Sigmoid colon (tissue), 7 donors: ENCODE data around the gene ALKBH7. TPM values are rescaled to one million over a fixed set of nuclear protein-coding genes. Genes with fewer than 3 reads are reported as not detected.

Experiments used
- DNase-seq: peaks from one replicate; pipeline ENCODE4 v3.0.0-alpha.2; 2019
- H3K27ac ChIP-seq, 4 donors: fragments of 200-600 bp; sonication (generic); one replicate each; pipeline ENCODE4 v1.5.1; 2016 to 2019; ENCODE audit warnings: mild to moderate bottlenecking in 1 of 4
- H3K27me3 ChIP-seq, 3 donors: fragments of 200-600 bp; sonication (generic); one replicate each; pipeline ENCODE4 v1.5.1; 2019; ENCODE audit warnings: mild to moderate bottlenecking in 1 of 3
- H3K36me3 ChIP-seq, 4 donors: fragments of 200-600 bp; sonication (generic); one replicate each; pipeline ENCODE4 v1.5.1; 2016 to 2019
- H3K4me1 ChIP-seq, 4 donors: fragments of 200-600 bp; sonication (generic); one replicate each; pipeline ENCODE4 v1.5.1; 2017 to 2019
- H3K4me3 ChIP-seq, 4 donors: fragments of 200-600 bp; sonication (generic); one replicate each; pipeline ENCODE4 v1.5.1; 2017 to 2019; ENCODE audit warnings: mild to moderate bottlenecking in 2 of 4, moderate library complexity in 1 of 4
- H3K9me3 ChIP-seq, 4 donors: fragments of 200-600 bp in 3 of 4; sonication (generic) in 3 of 4; one replicate each; pipeline versions ENCODE4 v1.5.1 to v1.6.1; 2013 to 2019
- CTCF ChIP-seq, 4 experiments: fragments of 450-650 bp in 3 of 4; fragments of 200-600 bp in 1 of 4; IDR thresholded peaks; one replicate each; pipeline ENCODE4 v1.5.1; 2016 to 2019; ENCODE audit warnings: antibody characterized with exemption in 4 of 4, mild to moderate bottlenecking in 3 of 4, moderate library complexity in 2 of 4
- EP300 ChIP-seq, 4 donors: sonication (generic); formaldehyde crosslinking; IDR thresholded peaks; one replicate each; pipeline ENCODE4 v1.6.1; 2017; ENCODE audit warnings: antibody characterized with exemption in 4 of 4
- POLR2A ChIP-seq, 2 donors: fragments of 450-650 bp; IDR thresholded peaks; one replicate each; pipeline ENCODE4 v1.6.1; 2016; ENCODE audit warnings: antibody characterized with exemption in 2 of 2, mild to moderate bottlenecking in 2 of 2, moderate library complexity in 2 of 2
- POLR2AphosphoS5 ChIP-seq, 4 donors: sonication (generic); formaldehyde crosslinking; IDR thresholded peaks; one replicate each; pipeline ENCODE4 v1.6.1; 2017; ENCODE audit warnings: antibody characterized with exemption in 4 of 4
- WGBS, 2 donors: extraction: QIAGEN DNeasy Blood & Tissue Kit; methylation state at CpG; one replicate each; pipeline ENCODE4 v1.1.7; 2013; 5-methylcytosine and 5-hydroxymethylcytosine counted together
- intact Hi-C: fragments of 100-400 bp; cut with DNase I; formaldehyde crosslinking; loops from one replicate; pipeline ENCODE4 v1.15.1; 2023
- polyA plus RNA-seq, 3 donors: library from polyadenylated mRNA; stranded (reverse); fragments of 200-250 nt; gene quantifications; one replicate each; pipeline ENCODE4 v1.2.3, GENCODE V29; 2013
- total RNA-seq, 4 donors: library from RNA; depleted of rRNA; stranded (reverse); fragments of >200 nt; gene quantifications; one replicate each; pipeline ENCODE4 v1.1.0, GENCODE V29; 2016
- donor health status: healthy with polysubstance abuse.
- donor health status: Bipolar disorder and iron deficiency.
- donor health status: healthy.

The ALKBH7 gene
- total and polyA plus RNA-seq, 7 donors, result 65.8 to 183 (median 82.8) TPM

DNA sequence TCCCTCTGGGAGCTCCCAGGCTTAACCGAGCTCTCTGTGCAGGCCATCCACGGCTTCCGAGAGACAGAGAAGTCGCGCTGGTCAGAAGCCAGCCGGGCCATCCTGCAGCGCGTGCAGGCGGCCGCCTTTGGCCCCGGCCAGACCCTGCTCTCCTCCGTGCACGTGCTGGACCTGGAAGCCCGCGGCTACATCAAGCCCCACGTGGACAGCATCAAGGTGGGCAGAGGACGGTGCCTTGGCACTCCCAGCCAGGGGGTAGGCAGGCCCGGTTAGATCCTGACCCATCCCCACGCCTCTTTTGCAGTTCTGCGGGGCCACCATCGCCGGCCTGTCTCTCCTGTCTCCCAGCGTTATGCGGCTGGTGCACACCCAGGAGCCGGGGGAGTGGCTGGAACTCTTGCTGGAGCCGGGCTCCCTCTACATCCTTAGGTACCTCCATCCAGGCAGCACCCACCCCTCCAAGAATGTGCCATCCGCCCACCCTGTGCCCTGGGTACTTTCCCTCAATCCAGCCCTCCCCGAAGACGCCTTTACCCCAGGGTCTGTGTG, 1.6 kb downstream of the ALKBH7 start:
- intact Hi-C loops, result loop anchor here (5.0 to 10.0 kb wide), 2 partner anchors 53 to 691 kb away; partner anchors contain the start of gene ZNF557
- 86 to 87% methylated on average over 29 of the region's 29 CpGs for WGBS, 2 donors
- Histone ChIP-seq H3K9me3 (no peaks in the 10 kb centered on the region), H3K36me3 (peaks cover 0 to 25% (median 5%) of the 10 kb centered on the region in 4 donors), H3K4me1 (peaks cover 4 to 29% (median 21%) of the 10 kb centered on the region in 4 donors), H3K27me3 (no peaks in the 10 kb centered on the region), H3K27ac (peak overlapping the region; percentile 95 to 100 (median 100)), H3K4me3 (peak overlapping the region in 2 of 4 donors; percentile 62 to 80)
- DNase-seq, result peak; percentile 77
- no peak for TF ChIP-seq POLR2A (IDR thresholded peaks at IDR 0.05)
- TF ChIP-seq EP300 (IDR thresholded peaks at IDR 0.05), result no peak
- TF ChIP-seq CTCF (IDR thresholded peaks at IDR 0.05), result no peak
- TF ChIP-seq POLR2AphosphoS5 (IDR thresholded peaks at IDR 0.05), result no peak

GRCh38 chr19:6374711-6375410, 2.3 kb downstream of the ALKBH7 start:
- Histone ChIP-seq H3K27me3 (no peaks in the 10 kb centered on the region), H3K4me3 (no peak overlapping the region), H3K4me1 (peaks cover 4 to 29% (median 21%) of the 10 kb centered on the region in 4 donors), H3K36me3 (peaks cover 3 to 29% (median 10%) of the 10 kb centered on the region in 4 donors), H3K27ac (no peak overlapping the region), H3K9me3 (no peaks in the 10 kb centered on the region)
- intact Hi-C loops, result loop anchor here (5.0 to 10.0 kb wide), 2 partner anchors 52 to 690 kb away; partner anchors contain the start of gene ZNF557
- no peak for DNase-seq
- 90 to 91% methylated on average over 29 of the region's 29 CpGs for WGBS, 2 donors
- TF ChIP-seq CTCF (IDR thresholded peaks at IDR 0.05), result no peak
- TF ChIP-seq EP300 (IDR thresholded peaks at IDR 0.05), result no peak
- TF ChIP-seq POLR2A (IDR thresholded peaks at IDR 0.05), result no peak
- TF ChIP-seq POLR2AphosphoS5 (IDR thresholded peaks at IDR 0.05), result no peak

DNA sequence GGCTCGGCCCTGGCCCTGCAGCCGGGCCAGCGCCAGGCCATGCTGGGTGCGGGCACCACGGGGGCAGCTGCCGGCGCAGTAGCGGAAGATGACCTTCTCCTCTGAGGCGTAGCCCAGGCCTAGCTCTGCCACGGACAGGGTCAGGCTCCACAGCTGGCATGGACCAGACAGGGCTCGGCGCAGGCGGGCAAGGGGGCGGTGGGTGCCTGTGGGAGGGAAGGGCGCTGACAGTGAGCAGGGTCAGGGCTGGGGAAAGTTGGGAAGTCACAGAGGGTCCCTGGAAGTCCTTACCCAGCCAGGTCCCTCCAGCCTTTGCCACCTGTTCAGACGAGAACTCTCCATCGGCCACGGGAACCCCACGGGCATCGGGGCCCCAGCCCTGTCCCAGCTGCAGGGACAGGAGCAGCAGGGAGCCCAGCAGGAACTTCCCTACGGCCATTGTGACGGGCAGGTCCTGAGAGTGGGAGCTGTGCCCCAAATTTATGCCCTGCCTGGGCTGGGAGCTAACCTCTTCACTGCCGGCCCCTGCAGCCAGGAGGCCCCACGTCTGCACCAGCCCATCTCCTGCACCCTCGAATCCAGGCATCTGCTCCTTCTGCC, 2.9 kb downstream of the ALKBH7 start, which contains the start of gene PSPN:
TSS of gene PSPN (minus strand) at position 523 of the 600 bp plus-strand sequence. CDS start at position 439, 84 bp downstream.
- no peaks in the 10 kb centered on the region for H3K9me3 ChIP-seq
- no peak for TF ChIP-seq POLR2A (IDR thresholded peaks at IDR 0.05)
- peaks cover 4 to 29% (median 21%) of the 10 kb centered on the region in 4 donors for H3K4me1 ChIP-seq
- peaks cover 10 to 35% (median 17%) of the 10 kb centered on the region in 4 donors for H3K36me3 ChIP-seq
- peak within 1 kb of the TSS in 1 of 4 donors; percentile 78 for H3K27ac ChIP-seq
- DNase-seq, result peak; percentile 69
- WGBS, 2 donors, result 88 to 91% methylated on average over 25 of the region's 25 CpGs
- H3K27me3 ChIP-seq, result no peaks in the 10 kb centered on the region
- intact Hi-C loops, result loop anchor here (10.0 kb wide), 1 partner anchor 689 kb away; the partner anchor contains the start of gene ZNF557
- no peak within 1 kb of the TSS for H3K4me3 ChIP-seq

DNA sequence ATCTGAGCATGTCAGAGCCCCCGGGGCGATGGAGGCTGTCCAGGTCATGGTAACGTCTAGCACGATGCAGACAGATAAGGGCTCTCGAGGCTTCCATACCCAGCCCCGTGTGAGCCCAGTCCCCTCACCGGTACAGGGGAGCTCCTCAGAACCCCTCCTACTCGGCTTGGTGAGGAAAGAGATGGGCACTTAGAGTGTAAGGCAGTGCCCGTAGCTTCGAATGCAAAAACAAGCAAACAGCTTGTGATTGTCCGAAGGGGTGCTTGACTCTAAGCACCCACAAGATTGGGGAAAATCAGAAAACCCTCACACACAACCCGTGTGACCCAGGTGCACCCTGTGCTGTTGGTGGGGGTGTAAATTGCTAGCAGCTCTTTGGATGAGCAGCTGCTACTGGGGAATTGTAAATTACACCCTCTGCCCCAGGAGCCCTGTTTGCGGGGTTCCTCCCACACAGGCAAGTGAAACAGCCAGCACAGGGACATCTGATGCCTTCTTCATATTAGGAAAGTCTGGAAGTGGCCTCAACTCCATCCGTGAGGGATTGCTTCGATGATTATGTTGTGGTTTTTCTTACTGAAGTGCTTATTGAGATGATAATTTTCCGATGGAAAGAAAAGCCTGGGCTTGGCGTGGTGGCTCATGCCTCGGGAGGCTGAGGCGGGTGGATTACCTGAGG, 4.1 kb downstream of the ALKBH7 start:
- intact Hi-C loops, result loop anchor here (10.0 kb wide), 1 partner anchor 688 kb away; the partner anchor contains the start of gene ZNF557
- Histone ChIP-seq H3K4me3 (no peak overlapping the region), H3K27me3 (no peaks in the 10 kb centered on the region), H3K4me1 (peaks cover 4 to 29% (median 21%) of the 10 kb centered on the region in 4 donors), H3K36me3 (peaks cover 21 to 46% (median 28%) of the 10 kb centered on the region in 4 donors), H3K9me3 (no peaks in the 10 kb centered on the region), H3K27ac (peak overlapping the region in 1 of 4 donors; percentile 78)
- 81 to 86% methylated on average over 19 of the region's 19 CpGs for WGBS, 2 donors
- DNase-seq, result no peak
- TF ChIP-seq EP300 (IDR thresholded peaks at IDR 0.05) (no peak), POLR2AphosphoS5 (IDR thresholded peaks at IDR 0.05) (peak in 1 of 4 donors; percentile 15), CTCF (IDR thresholded peaks at IDR 0.05) (no peak), POLR2A (IDR thresholded peaks at IDR 0.05) (no peak)
